Upper lobe of left lung (tissue), 6 donors: ENCODE data around the gene CYP27C1. TPM values are rescaled to one million over a fixed set of nuclear protein-coding genes. Genes with fewer than 3 reads are reported as not detected.

Experiments used
- ATAC-seq, 2 donors: fragments of 200-7000 bp; cut with Tn5 transposase; one replicate each; pipeline ENCODE4 v1.9.1; 2022; ENCODE audit warnings: mild to moderate bottlenecking in 2 of 2, moderate library complexity in 2 of 2; ENCODE audit not compliant: low FRiP score in 2 of 2
- DNase-seq, 2 donors: peaks; one replicate each; pipeline ENCODE4 v3.0.0-alpha.2; 2019 to 2020
- H3K27ac ChIP-seq, 4 donors: fragments of 200-600 bp; sonication (generic); one replicate each; pipeline ENCODE4 v1.5.1; 2016 to 2019
- H3K27me3 ChIP-seq, 4 donors: fragments of 200-600 bp; sonication (generic); one replicate each; pipeline ENCODE4 v1.5.1; 2017 to 2019
- H3K36me3 ChIP-seq, 4 donors: fragments of 200-600 bp; sonication (generic); one replicate each; pipeline ENCODE4 v1.5.1; 2016 to 2019
- H3K4me1 ChIP-seq, 4 donors: fragments of 200-600 bp; sonication (generic); one replicate each; pipeline ENCODE4 v1.5.1; 2018 to 2019
- H3K4me3 ChIP-seq, 4 donors: fragments of 200-600 bp; sonication (generic); one replicate each; pipeline ENCODE4 v1.5.1; 2017 to 2019; ENCODE audit warnings: mild to moderate bottlenecking in 2 of 4, moderate library complexity in 1 of 4
- H3K9me3 ChIP-seq, 4 donors: fragments of 200-600 bp; sonication (generic); one replicate each; pipeline ENCODE4 v1.5.1; 2018 to 2019
- EP300 ChIP-seq, 4 donors: sonication (generic); formaldehyde crosslinking; IDR thresholded peaks; one replicate each; pipeline ENCODE4 v1.5.1; 2017; ENCODE audit warnings: antibody characterized with exemption in 4 of 4, control low read depth in 2 of 4
- POLR2A ChIP-seq, 4 donors: fragments of 450-650 bp; IDR thresholded peaks; one replicate each; pipeline ENCODE4 v1.5.1; 2016 to 2017; ENCODE audit warnings: antibody characterized with exemption in 4 of 4, mild to moderate bottlenecking in 2 of 4
- POLR2AphosphoS5 ChIP-seq, 2 donors: sonication (generic); formaldehyde crosslinking; IDR thresholded peaks; one replicate each; pipeline ENCODE4 v1.5.1; 2017; ENCODE audit warnings: antibody characterized with exemption in 2 of 2
- whole genome bisulfite sequencing, 2 donors: methylation state at CpG; one replicate each; pipeline ENCODE4 v1.1.5; 2017 to 2018; 5-methylcytosine and 5-hydroxymethylcytosine counted together
- total RNA-seq, 6 donors: library from RNA; depleted of rRNA in 4 of 6; stranded (reverse); fragments of >200 nt in 4 of 6; gene quantifications; one replicate each; pipeline versions ENCODE4 v1.1.0 to v1.2.1, GENCODE V29; 2016 to 2021
- TF ChIP-seq, protein P1 (sequence below), 6 experiments: fragments of 450-650 bp in 4 of 6; fragments of 200-600 bp in 2 of 6; sonication (generic) in 2 of 6; IDR thresholded peaks; one replicate each; pipeline ENCODE4 v1.5.1; 2016 to 2019; ENCODE audit warnings: antibody characterized with exemption in 6 of 6
- donor health status: DM: no; HTN: no; CAD: no; lungs with moderate emphysema.
- donor health status: DM: no; HTN: yes; CAD: no; lungs with severe emphysema.

CYP27C1 gene
- total RNA-seq, 6 donors from 2014 or later, result 0.11 to 0.39 (median 0.14) TPM; not detected in 2

DNA sequence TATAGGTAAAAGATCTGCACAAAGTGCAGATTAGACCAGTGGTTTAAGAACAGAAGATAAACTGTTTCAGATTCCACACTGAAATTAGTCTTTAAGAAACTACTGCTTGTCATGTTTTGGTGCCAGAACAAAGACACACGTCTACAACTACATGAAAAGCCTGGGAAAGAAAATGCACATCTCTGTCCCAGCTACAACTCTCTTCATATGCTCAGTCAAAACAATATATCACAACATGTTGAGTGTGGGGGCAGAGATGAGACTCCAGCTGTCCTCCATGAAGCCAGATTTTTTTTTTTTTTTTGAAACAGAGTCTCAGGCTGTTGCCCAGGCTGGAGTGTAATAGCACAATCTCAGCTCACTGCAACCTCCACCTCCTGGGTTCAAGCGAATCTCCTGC lies 60.6 kb downstream of the CYP27C1 start:
- Histone ChIP-seq H3K4me3 (no peak overlapping the region), H3K9me3 (no peaks in the 10 kb centered on the region), H3K36me3 (no peaks in the 10 kb centered on the region), H3K4me1 (peaks cover 0 to 2% (median 0%) of the 10 kb centered on the region in 4 donors), H3K27ac (no peak overlapping the region), H3K27me3 (no peaks in the 10 kb centered on the region)
- no peak for ATAC-seq
- no peak for DNase-seq
- 75 to 89% methylated on average over 2 of the region's 2 CpGs for WGBS, 2 donors
- TF ChIP-seq POLR2A (IDR thresholded peaks at IDR 0.05), result no peak
- TF ChIP-seq, protein P1, sequence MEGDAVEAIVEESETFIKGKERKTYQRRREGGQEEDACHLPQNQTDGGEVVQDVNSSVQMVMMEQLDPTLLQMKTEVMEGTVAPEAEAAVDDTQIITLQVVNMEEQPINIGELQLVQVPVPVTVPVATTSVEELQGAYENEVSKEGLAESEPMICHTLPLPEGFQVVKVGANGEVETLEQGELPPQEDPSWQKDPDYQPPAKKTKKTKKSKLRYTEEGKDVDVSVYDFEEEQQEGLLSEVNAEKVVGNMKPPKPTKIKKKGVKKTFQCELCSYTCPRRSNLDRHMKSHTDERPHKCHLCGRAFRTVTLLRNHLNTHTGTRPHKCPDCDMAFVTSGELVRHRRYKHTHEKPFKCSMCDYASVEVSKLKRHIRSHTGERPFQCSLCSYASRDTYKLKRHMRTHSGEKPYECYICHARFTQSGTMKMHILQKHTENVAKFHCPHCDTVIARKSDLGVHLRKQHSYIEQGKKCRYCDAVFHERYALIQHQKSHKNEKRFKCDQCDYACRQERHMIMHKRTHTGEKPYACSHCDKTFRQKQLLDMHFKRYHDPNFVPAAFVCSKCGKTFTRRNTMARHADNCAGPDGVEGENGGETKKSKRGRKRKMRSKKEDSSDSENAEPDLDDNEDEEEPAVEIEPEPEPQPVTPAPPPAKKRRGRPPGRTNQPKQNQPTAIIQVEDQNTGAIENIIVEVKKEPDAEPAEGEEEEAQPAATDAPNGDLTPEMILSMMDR (IDR thresholded peaks at IDR 0.05), result no peak
- no peak for TF ChIP-seq POLR2AphosphoS5 (IDR thresholded peaks at IDR 0.05)
- TF ChIP-seq EP300 (IDR thresholded peaks at IDR 0.05), result no peak

DNA sequence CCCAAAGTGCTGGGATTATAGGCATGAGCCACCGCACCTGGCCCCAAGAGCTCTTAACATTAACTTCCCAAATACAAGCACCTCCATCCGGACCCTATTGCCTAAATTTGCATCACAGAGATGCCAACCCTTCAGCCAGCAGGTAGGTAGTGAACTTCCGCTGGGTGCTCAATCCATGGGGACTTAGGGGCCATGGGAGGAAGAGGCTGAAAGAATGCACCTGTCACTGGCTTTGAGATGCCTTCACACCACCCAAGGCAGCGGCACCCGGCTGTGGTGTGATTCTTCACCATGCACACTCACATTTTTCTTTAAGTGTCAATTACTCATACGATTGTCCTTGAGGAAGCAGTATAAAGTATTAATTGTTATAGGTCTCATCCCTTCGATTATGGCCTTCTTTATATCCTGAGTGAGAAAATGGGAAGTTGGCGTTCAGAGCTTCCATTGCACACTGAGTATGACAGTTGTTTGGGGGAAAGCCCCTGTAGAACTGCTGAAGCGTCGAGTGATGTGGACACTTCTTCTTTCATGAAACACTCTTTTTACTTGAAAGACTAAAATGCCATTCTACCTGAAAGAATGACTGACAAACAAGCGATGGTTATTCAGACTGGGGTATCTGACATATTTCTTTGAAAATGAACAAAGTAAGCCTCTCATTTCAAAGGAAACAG lies 61.3 kb downstream of the CYP27C1 start:
- Histone ChIP-seq H3K27me3 (no peaks in the 10 kb centered on the region), H3K4me3 (no peak overlapping the region), H3K4me1 (peaks cover 0 to 2% (median 0%) of the 10 kb centered on the region in 4 donors), H3K27ac (no peak overlapping the region), H3K9me3 (no peaks in the 10 kb centered on the region), H3K36me3 (no peaks in the 10 kb centered on the region)
- ATAC-seq (no peak), DNase-seq (no peak)
- TF ChIP-seq POLR2AphosphoS5 (IDR thresholded peaks at IDR 0.05) (no peak), POLR2A (IDR thresholded peaks at IDR 0.05) (no peak), EP300 (IDR thresholded peaks at IDR 0.05) (no peak)
- TF ChIP-seq, protein P1 (IDR thresholded peaks at IDR 0.05), result no peak
- WGBS, 2 donors, result 70 to 72% methylated on average over 8 to 11 of the region's 11 CpGs

DNA sequence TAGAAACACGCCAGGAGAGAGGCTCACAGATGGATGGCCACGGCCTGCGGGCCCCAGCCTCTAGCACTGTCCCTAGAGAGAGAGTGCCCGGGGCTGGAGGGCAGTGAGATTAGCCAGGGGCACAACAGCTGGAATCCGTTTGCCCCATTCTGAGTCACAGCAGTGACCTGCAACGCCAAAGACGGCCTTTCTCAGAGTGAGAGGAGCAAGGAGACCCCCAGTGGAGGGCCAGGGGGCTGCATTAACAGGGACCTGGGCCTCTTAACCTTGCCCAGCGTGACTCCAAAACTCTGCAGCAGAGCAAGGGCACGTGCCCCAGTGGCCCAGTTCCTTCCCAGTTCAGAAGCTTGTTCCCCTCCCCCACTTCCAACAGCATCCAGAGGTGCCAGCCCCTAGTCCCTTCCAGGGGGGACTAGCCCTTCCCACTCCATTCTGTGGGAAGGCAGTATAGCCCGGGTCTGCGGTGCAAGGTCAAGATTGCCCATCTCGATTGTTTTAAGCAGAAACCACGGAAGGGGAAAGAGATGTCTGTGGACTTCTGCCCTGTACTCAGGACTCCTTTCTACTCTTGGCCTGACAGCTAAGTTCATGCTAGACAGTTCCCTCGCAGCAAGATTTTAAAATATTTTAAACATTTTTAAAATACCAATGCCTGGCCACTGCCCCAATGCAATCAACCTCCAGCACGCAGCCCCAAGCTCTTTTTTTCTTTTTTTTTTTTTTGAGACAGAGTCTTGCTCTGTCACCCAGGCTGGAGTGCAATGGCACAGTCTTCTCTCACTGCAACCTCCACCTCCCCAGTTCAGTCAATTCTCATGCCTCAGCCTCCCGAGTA lies 62.2 kb downstream of the CYP27C1 start:
- TF ChIP-seq POLR2AphosphoS5 (IDR thresholded peaks at IDR 0.05) (no peak), POLR2A (IDR thresholded peaks at IDR 0.05) (no peak), EP300 (IDR thresholded peaks at IDR 0.05) (no peak)
- no peak for DNase-seq
- H3K9me3 ChIP-seq, result no peaks in the 10 kb centered on the region

DNA sequence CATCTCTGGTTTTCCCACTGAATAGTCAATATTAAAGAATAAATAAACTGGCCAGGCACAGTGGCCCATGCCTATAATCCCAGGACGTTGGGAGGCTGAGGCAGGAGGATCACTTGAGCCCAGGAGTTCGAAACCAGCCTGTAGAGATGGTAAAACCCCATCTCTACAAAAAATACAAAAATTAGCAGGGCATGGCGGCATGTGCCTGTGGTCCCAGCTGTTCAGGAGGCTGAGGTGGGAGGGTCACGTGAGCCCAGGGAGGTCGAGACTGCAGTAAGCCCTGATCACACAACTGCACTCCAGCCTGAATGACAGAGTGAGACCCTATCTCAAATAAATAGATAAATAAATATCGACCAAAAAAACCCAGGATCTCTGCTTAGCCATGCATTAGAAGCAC lies 63.0 kb downstream of the CYP27C1 start:
- H3K4me3 ChIP-seq, result no peak overlapping the region
- 87 to 91% methylated on average over 6 of the region's 6 CpGs for WGBS, 2 donors
- ATAC-seq (no peak), DNase-seq (no peak)
- no peaks in the 10 kb centered on the region for H3K36me3 ChIP-seq
- H3K9me3 ChIP-seq, result no peaks in the 10 kb centered on the region
- no peak overlapping the region for H3K27ac ChIP-seq
- no peaks in the 10 kb centered on the region for H3K27me3 ChIP-seq
- TF ChIP-seq EP300 (IDR thresholded peaks at IDR 0.05), result no peak
- no peak for TF ChIP-seq POLR2AphosphoS5 (IDR thresholded peaks at IDR 0.05)
- no peak for TF ChIP-seq POLR2A (IDR thresholded peaks at IDR 0.05)
- TF ChIP-seq, protein P1 (IDR thresholded peaks at IDR 0.05), result no peak
- peaks cover 0 to 2% (median 0%) of the 10 kb centered on the region in 4 donors for H3K4me1 ChIP-seq

More for the DNA sequence above, 62.2 kb downstream of the CYP27C1 start:
- H3K36me3 ChIP-seq, result no peaks in the 10 kb centered on the region
- H3K4me1 ChIP-seq, result peaks cover 0 to 2% (median 0%) of the 10 kb centered on the region in 4 donors
- WGBS, 2 donors, result 68 to 70% methylated on average over 10 to 16 of the region's 16 CpGs
- no peak for ATAC-seq
- no peaks in the 10 kb centered on the region for H3K27me3 ChIP-seq
- H3K4me3 ChIP-seq, result no peak overlapping the region
- H3K27ac ChIP-seq, result no peak overlapping the region

DNA sequence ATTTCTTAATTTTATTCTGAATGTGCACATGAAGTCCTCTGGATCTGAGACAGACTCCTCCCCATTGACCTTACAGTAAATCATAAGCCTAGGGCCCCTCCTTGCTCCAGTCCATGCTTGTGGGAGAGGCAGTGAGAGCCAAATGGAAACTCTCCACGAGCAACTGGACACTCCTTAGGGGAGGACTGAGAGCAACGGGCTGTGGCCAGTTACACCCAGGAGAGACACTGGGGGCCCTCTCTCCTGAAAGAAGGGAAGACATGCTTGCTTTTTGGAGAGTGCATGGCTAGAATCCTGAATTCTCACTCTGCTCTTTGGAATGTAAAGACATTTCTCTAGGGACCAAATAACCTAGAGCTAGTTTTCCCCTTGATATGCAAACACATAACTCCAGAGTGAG lies 64.2 kb downstream of the CYP27C1 start:
- TF ChIP-seq POLR2A (IDR thresholded peaks at IDR 0.05) (no peak), EP300 (IDR thresholded peaks at IDR 0.05) (no peak), POLR2AphosphoS5 (IDR thresholded peaks at IDR 0.05) (no peak)
- TF ChIP-seq, protein P1 (IDR thresholded peaks at IDR 0.05), result no peak
- Histone ChIP-seq H3K36me3 (no peaks in the 10 kb centered on the region), H3K9me3 (no peaks in the 10 kb centered on the region), H3K27me3 (no peaks in the 10 kb centered on the region), H3K27ac (no peak overlapping the region), H3K4me3 (no peak overlapping the region), H3K4me1 (peaks cover 0 to 2% (median 0%) of the 10 kb centered on the region in 4 donors)
- ATAC-seq, result peak in 1 of 2 donors; percentile 87
- DNase-seq, result no peak
- WGBS, 2 donors, result 27 to 68% methylated on average over 2 of the region's 2 CpGs
